ENCODE measurements around the gene DNAAF8.
"Not testable (repeated sequence)": the region's sequence is repeated elsewhere in the genome, so short reads cannot be mapped to it uniquely, and the experiment has no call there.

DNAAF8 gene

DNA sequence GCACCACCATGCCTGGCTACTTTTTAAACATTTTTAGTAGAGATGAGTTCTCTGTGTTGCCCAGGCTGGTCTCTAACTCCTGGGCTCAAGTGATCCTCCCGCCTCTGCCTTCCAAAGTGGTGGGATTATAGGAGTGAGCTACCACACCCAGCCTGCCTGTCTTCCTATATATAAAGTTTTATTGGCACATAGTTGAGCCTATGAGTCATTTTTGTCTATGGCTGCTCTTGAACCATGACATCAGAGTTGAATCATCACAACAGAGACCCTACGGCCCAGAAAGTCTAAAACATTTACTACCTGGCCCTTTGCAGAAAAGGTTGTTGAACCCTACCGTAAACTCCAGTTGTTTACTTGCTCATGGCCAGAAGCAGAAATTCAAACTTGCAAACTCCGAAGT, 45.9 kb downstream of the DNAAF8 start:
- DNase-seq (ENCODE audit: low spot score): no peak

DNA sequence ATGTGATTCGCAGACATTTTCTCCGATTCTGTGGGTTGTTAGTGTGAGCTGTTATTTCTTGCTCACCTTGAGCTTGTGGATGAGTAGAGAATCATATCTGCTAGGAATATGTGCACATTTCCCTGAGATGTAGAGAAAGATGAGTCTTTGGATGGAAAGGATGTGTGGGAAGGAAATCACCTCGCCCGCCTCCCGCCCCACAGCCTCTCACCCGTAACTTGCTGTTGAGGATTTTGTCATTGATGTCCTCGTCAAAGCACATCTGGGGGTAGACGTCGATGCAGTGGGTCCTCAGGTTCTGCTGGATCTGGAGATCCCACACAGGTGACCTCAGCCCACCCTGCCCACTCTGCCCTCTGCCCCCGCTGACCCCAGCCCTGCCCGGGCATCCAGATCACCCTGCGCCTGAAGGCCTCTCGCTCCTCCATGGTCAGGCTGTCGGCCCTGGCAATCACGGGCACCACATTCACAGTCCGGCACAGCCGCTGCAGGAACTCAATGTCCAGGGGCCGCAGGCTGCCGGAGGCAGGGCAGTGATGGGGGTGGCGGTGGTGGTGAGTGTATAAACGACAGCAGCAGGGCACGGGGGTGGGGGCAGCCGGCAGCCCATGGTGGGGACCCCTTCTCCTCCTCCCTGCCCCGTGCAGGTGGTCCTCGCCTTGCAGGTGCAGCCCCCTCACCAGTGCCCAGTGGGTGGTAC, 49.1 kb downstream of the DNAAF8 start:
- DNase-seq (ENCODE audit: low spot score): no peak

DNA sequence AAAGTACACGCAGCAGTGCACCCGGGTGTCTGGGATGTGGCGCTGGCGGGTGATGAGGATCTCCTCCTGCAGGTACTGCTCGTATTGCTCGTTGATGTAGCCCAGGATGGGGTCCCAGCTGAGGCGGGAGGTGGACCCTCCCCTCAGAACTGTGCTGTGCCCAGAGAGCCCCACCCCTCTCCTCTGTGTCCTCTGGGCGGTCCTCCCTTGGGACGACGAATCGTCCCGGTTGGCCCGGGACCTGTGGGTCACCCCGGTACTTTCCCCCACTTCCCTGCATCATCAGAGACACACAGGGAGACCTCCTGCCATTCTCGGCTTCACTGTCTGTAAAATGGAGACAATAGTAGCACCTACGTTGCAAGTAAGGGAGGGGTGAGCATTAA, 49.6 kb downstream of the DNAAF8 start:
- no peak for DNase-seq (ENCODE audit: low spot score)

DNA sequence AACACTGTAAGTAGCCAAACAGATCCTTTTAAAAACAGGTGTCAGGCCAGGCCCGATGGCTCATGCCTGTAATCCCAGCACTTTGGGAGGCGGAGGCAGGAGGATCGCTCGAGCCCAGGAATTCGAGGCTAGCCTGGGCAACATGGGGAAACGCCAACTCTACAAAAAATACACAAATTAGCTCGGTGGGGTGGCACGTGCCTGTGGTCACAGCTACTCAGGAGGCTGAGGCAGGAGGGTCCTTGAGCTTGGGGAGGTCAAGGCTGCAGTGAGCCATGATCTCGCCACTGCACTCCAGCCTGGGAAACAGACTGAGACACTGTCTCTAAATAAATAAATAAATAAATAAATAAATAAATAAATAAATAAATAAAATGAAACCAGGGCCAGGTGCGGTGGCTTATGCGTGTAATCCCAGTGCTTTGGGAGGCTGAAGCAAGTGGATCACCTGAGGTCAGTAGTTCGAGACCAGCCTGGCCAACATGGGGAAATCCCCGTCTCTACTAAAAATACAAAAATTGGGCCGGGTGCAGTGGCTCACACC, 50.2 kb downstream of the DNAAF8 start:
- DNase-seq (ENCODE audit: low spot score): not testable (repeated sequence)

DNA sequence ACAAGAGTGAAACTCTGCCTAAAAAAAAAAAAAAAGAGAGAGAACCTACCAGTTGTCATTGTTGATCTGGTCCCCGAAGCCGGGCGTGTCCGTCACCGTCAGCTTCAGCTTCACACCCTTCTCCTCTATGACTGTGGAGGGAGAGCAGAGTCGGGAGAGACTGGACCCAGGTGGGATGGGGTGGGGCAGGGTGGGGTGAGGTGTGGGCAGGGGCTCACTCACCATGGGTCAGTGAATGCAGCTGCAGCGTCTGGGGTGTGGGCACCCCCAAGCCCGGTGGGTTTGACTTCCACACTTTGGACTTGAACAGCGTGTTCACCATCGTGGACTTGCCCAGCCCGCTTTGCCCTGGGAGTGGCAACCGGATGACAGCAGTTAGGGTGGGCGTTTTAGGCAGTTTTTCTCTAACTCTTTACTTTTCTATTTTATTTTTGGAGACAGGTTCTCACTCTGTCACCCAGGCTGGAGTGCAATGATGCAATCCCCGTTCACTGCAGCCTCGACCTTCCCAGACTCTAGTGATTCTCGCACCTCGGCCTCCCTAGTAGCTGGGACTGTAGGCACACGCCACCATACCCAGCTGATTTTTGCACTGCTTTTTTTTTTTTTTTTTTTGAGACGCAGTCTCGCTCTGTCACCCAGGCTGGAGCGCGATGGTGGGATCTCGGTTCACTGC, 51.6 kb downstream of the DNAAF8 start:
- no peak for DNase-seq (ENCODE audit: low spot score)

DNA sequence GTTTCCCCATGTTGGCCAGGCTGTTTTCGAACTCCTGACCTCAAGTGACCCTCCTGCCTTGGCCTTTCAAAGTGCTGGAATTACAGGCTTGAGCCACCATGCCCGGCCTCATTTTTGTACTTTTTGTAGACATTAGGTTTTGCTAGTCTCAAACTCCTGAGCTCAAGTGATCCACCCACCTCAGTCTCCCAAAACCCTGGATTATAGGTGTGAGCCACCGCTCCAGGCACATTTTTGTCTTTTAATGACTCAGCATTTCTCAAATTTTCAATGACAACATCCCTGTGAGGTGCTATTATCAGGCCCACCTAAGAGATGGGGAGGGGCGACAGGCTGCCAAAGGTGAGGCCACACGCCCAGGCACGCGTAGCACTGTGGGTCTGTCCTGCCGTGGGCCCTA, 52.7 kb downstream of the DNAAF8 start:
- no peak for DNase-seq (ENCODE audit: low spot score)

DNA sequence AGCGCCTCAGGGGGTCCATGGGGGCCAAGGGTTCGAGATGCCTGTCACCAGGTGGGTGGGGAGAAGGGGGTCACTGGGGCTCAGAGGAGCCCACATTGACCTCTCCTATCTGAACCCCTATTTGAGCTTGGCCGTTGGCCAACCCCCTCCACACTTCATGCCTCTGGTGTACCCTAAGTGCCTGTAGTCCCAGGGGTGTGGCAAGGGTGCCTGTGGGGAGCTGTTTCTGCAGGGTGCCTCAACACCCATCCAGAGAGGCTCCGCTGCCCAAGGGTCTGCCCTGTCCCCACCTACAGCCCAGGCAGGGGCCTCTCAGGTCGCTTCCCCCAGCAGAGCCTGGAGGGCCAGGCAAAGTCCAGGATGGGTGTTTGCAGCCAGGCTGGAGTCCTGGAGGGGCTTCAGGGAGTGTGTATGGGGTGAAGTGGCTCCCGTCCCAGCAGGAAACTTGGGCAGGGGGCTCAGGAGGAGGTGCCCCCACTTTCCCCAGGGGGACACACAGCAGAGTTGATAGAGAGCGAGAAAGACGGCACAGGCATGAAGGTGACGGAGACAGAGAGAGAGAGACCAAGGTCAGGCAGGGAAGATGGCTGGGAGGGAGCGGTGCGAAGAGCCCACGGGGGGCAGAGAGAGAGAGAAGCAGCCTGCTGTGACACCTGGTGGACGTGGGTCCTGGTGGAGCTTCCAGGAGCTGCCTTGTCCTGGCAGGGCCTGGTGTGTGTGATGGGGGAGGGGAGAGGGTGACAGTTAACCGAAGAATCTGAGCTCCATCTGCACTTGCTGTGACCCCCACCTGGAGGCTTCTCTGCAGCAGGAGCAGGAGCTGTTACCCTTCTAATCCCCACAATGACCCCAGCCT, 53.5 kb downstream of the DNAAF8 start, which contains the start of gene SEPTIN12:
SEPTIN12 (minus strand) TSS at position 719 of the 856 bp plus-strand sequence; CDS start at position 19, 700 bp downstream.
- peak; percentile 81 for DNase-seq (ENCODE audit: low spot score)

DNA sequence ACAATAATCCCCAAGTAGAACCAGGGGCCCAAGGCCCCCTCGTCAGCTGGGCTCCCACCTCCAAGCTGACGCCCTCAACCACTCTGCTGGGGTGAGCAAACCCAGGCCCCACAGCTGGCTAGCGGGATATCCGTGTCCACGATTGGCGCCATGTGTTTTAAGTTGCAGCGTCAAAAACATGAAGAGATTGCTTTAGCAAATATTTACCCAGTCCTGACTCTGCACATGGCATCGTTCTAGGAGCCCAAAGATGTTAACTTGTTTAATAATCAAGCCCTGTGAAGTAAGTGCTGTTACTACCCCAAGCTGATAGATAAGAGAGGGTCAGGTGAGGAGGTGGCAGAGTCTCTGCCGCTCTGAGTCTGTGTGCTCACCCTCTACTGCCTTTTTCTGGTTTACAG, 54.2 kb downstream of the DNAAF8 start:
- no peak for DNase-seq (ENCODE audit: low spot score)

DNA sequence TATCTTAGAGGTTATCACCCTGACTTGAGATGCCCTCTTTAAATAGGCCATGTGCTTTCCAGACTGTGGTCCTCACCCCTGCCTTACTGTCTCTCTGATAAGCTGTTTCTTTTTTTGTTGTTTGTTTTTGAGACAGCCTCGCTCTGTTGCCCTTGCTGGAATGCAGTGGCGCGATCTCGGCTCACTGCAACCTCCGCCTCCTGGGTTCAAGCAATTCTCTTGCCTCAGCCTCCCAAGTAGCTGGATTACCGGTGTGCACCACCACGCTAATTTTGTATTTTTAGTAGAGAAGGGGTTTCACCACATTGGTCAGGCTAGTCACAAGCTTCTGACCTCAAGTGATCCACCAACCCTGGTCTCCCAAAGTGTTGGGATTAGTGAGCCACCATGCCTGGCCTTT, 54.6 kb downstream of the DNAAF8 start:
- no peak for DNase-seq (ENCODE audit: low spot score)

DNA sequence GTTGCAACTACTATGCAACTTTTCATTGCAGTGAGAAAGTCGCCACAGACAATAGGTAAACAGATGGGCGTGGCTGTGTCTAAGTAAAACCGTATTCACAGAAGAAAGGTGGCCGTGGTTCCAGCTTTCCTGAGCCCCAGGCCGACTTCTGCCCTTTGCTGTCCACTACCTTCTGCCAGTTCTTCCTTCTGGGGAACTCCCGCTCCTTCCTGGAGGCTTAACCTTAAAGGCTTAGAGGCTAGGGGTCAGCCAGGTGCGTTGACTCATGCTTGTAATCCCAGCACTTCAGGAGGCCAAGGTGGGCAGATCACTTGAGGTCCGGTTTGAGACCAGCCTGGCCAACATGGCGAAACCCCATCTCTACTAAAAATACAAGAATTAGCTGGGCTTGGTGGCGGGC, 55.9 kb downstream of the DNAAF8 start:
- DNase-seq (ENCODE audit: low spot score): no peak

DNA sequence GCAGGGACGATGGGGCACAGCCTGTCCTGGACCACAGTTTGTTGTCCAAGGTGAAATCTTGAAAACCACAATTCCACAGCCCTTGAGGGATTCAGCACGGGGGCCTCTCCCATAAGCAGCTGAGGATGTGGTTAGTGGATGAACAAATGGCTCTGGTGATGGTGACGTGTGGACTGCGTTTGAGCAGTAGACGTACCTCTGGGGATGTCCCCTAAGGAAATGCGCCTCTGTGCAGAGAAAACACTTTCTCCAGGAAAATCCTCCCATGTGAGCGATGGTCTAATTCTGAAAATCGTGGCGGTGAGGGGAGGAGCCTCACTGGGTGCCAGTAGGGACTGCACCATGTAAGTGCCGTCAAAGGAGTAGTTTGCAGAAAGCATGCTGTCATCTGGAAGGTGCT, 56.5 kb downstream of the DNAAF8 start:
- no peak for DNase-seq (ENCODE audit: low spot score)

DNA sequence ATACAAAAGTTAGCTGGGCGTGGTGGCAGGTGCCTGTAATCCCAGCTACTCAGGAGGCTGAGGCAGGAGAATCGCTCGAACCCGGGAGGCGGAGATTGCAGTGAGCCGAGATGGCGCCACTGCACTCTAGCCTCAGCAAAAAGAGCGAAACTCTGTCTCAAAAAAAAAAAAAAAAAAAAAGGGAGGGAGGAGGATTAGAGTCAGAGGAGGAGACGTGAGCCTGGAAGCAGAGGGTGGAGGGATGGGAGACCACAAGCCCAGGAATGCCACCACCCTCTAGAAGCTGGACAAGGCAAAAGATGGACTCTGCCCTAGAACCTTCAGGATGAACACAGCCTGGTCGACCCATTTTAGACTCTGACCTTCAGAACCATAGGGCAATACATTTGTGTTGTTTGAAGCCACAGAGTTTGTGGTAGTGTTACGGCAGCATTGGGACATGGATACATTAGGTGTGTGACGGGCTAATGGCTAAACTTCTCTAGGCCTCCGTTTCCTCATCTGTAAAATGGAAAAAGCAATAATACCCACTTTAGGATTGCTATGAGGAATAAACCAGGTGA, 58.7 kb downstream of the DNAAF8 start:
- DNase-seq (ENCODE audit: low spot score): no peak

DNA sequence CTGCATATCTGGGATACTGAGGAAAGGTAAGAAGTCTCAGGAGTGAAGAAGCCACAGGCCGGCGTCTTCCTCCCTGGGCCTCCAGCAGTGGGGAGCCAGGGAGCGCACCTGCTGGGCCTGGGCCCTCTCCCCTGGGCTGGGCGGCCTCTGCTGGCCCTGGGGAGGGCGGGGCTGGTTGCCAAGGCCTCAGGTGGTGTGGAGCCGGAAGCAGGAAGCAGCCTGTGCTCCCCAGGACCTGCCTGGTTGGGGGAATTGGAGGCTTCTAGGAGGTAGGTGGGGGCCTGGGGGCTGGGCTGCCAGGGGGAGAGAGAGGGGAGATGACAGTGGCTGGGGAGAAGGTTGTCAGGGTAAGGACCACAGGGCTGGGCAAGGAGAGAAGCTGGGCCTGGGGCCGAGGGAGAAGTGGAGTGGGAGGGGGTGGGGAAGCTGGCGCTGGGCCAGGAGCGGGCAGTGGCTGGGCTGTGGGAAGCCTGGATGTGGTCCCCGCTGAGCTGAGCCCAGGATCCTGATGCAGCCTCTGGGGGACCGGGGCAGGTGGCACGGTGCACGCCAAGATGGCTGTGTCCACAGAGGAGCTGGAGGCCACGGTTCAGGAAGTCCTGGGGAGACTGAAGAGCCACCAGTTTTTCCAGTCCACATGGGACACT, 61.0 kb downstream of the DNAAF8 start, which contains the start of gene SMIM22:
SMIM22 (plus strand) TSS at position 189 of the 647 bp plus-strand sequence; CDS start at position 555, 366 bp downstream.
- DNase-seq (ENCODE audit: low spot score): no peak

DNA sequence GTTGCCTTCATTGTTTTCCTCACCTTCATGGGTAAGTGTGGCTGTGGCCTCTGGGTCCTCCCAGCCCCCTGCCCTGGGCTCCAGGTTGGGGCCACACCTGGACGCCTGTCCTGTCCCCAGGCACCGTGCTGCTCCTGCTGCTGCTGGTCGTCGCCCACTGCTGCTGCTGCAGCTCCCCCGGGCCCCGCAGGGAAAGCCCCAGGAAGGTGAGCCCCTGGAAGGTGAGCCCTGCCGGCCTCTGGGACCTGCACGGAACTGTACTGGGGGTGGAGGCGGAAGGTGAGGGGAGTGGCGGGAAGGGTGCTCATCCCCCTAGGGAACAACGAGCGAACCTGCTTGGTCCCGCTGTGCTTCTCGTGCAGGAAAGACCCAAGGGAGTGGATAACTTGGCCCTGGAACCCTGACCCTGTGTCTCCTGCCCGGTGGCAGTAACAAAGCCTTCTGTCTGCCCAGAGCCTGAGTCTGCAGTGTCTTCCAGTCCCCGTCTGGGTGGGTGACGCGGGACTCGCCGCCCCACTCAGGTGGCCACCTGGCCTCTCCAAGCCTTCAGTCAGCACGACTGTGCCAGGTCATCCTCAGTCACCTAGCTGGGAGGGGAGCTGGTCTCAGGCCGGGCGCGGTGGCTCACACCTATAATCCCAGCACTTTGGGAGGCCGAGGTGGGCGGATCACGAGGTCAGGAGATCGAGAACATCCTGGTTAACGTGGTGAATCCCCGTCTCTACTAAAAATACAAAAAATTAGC, 61.7 kb downstream of the DNAAF8 start:
- no peak for DNase-seq (ENCODE audit: low spot score)

DNA sequence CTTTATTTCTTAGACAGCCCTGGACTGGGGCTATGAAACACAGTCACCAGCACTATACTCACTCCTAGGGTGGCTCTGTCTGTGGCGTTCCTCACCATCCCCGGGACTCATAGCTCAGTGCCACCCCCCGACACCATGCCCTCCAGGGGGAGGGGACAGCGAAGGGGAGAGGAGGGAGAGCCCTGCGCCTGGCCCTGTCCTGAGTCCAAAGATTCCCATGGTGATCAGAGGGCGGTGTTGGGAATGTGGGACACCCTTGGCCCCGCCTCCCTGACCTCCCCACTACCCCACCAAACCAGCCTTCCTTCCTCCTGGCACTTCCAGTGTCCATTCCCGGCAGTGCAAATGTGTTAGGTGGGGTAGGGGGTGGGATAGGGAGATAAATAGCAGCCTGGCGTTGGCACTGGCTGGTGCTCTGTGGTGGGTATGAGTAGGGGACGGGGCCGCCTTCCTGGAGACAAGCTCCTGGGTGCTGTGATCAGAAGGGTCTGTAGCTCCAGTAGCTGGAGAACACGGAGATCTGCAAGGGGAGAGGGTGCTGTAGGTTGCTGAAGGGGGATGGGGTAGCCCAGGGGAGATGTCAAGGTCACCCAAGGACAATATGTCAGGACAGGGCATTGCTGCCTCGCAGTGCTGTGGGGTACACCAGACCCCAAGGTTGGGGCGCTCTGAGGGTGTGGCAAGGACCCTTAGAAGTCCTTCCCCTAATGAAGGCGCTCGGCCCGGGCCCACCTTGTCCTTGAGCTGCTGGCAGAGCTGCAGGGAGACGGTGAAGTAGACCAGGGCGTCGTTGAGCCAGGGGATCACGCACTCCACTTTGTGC, 62.9 kb downstream of the DNAAF8 start:
- DNase-seq (ENCODE audit: low spot score): no peak

DNA sequence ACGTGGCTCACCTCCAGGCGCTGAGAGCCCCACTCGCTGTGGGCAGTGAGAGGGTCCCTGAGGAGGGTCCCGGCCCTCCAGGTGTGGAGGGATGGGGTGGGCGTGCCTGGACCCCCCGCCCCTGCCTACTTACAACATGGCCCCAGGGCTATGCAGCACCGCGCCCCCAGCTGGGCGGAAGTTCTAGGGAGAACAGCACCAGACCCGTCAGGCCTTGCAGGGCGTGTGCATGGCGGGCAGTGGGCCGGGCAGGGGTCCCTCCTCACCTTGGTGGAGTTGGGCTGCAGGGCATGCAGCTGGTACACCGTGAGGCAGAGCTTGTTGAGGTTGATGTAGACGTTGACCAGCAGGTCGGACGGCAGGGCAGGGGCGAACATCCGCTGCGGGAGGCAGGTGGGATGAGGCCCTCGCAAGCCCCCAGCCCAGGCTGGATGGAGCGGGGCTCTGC, 63.5 kb downstream of the DNAAF8 start:
- no peak for DNase-seq (ENCODE audit: low spot score)

DNA sequence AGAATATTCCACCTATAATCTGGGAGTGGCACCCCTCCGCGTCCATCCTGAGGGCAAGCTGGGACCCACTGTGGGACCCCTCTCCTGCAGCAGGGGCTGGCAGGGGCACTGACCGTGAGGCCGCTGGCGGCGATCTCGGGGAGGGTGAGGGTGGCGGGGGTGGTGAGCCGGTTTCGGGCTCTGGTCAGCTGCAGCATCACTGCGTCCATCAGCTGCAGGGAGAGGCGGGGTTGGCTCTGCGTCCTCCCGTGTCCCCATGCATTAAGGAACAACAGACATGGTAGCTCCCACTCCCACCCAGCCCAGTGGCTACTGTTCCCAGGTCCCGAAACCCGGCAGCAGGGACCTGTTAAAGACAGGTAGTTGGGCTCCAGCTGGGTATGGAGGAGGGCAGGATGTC, 64.1 kb downstream of the DNAAF8 start:
- no peak for DNase-seq (ENCODE audit: low spot score)

All from SK-N-DZ (cell line).